ENCODE measurements around the gene TRIAP1.

TRIAP1 gene

GRCh38 chr12:120469450-120470149 is 23.4 kb upstream of the TRIAP1 start, which contains the start of gene SRSF9:
Gene SRSF9, minus strand, starts transcription at chr12:120469748. Its CDS starts 139 bp downstream, at chr12:120469609.
- H3K4me3 ChIP-seq (ENCODE audit: low read depth, low read length) = peak within 1 kb of the TSS; percentile 96
- POLR2A ChIA-PET = interaction anchor here (0.5 kb wide), 1 partner anchor 27 kb away, joined by 3 read pairs; no protein-coding TSS in a partner anchor
- peak; percentile 96 for TF ChIP-seq CTCF (IDR thresholded peaks at IDR 0.05; ENCODE audit: insufficient read depth, low read length, missing control alignments)
- peak; percentile 75 for DNase-seq (ENCODE audit: low read depth, low spot score)
- CTCF ChIA-PET = interaction anchor here (0.7 to 13.2 kb wide), 26 partner anchors 9 to 242 kb away, joined by 3 to 242 read pairs (median 5); partner anchors contain the start of genes COX6A1, DYNLL1, GATC and SIRT4

- ChIA-PET POLR2A (interaction anchor here (0.7 to 1.3 kb wide), 2 partner anchors 25 to 27 kb away, joined by 3 to 4 read pairs; partner anchors contain the start of gene DYNLL1), CTCF (interaction anchor here (0.7 to 13.2 kb wide), 16 partner anchors 9 to 241 kb away, joined by 3 to 242 read pairs (median 6); partner anchors contain the start of genes DYNLL1, GATC, SIRT4 and TRIAP1)
- peak overlapping the region; percentile 96 for H3K4me3 ChIP-seq (ENCODE audit: low read depth, low read length)
- peak; percentile 14 for TF ChIP-seq CTCF (IDR thresholded peaks at IDR 0.05; ENCODE audit: insufficient read depth, low read length, missing control alignments)
- no peak for DNase-seq (ENCODE audit: low read depth, low spot score)
Measured at GRCh38 chr12:120468821-120469449, 22.8 kb upstream of the TRIAP1 start.

- peak overlapping the region; percentile 96 for H3K4me3 ChIP-seq (ENCODE audit: low read depth, low read length)
- CTCF ChIA-PET = interaction anchor here (1.1 to 13.2 kb wide), 11 partner anchors 10 to 240 kb away, joined by 3 to 242 read pairs (median 6); partner anchors contain the start of genes DYNLL1, GATC, SIRT4 and TRIAP1
- POLR2A ChIA-PET = interaction anchor here (0.7 to 1.3 kb wide), 2 partner anchors 24 to 27 kb away, joined by 3 to 4 read pairs; partner anchors contain the start of gene DYNLL1
- no peak for TF ChIP-seq CTCF (IDR thresholded peaks at IDR 0.05; ENCODE audit: insufficient read depth, low read length, missing control alignments)
- no peak for DNase-seq (ENCODE audit: low read depth, low spot score)
Measured at GRCh38 chr12:120468325-120468820, 22.2 kb upstream of the TRIAP1 start.

- ChIA-PET CTCF (interaction anchor here (0.7 to 13.2 kb wide), 16 partner anchors 11 to 239 kb away, joined by 3 to 242 read pairs (median 4); partner anchors contain the start of genes COX6A1, DYNLL1, GATC and SIRT4), POLR2A (interaction anchor here (1.3 to 2.1 kb wide), 2 partner anchors 23 to 29 kb away, joined by 4 to 8 read pairs; partner anchors contain the start of gene DYNLL1)
- no peak for TF ChIP-seq CTCF (IDR thresholded peaks at IDR 0.05; ENCODE audit: insufficient read depth, low read length, missing control alignments)
- no peak for DNase-seq (ENCODE audit: low read depth, low spot score)
- H3K4me3 ChIP-seq (ENCODE audit: low read depth, low read length) = no peak overlapping the region
Measured at GRCh38 chr12:120467439-120467838, 21.3 kb upstream of the TRIAP1 start.

GRCh38 chr12:120466560-120467315 is 20.6 kb upstream of the TRIAP1 start:
- ChIA-PET POLR2A (interaction anchor here (2.1 kb wide), 1 partner anchor 29 kb away, joined by 8 read pairs; the partner anchor contains the start of gene DYNLL1), CTCF (interaction anchor here (0.7 to 13.2 kb wide), 18 partner anchors 8 to 165 kb away, joined by 3 to 242 read pairs (median 4); partner anchors contain the start of genes COX6A1, DYNLL1, GATC and SIRT4)
- peak; percentile 56 for TF ChIP-seq CTCF (IDR thresholded peaks at IDR 0.05; ENCODE audit: insufficient read depth, low read length, missing control alignments)
- no peak overlapping the region for H3K4me3 ChIP-seq (ENCODE audit: low read depth, low read length)
- DNase-seq (ENCODE audit: low read depth, low spot score) = no peak
